HG02870 (cell line): Measurements from ENCODE around the gene ERC2.

Experiments used
- ATAC-seq: cut with Tn5 transposase; IDR thresholded peaks from one replicate; pipeline ENCODE4 v1.9.1; 2021; ENCODE audit warnings: mild to moderate bottlenecking, moderate library complexity; ENCODE audit not compliant: unreplicated experiment

Gene ERC2

GRCh38 chr3:56370991-56371775, 97.1 kb downstream of the ERC2 start:
- no peak for ATAC-seq

GRCh38 chr3:56369914-56370313, 98.4 kb downstream of the ERC2 start:
- ATAC-seq, result no peak

GRCh38 chr3:56368846-56369245, 99.4 kb downstream of the ERC2 start:
- no peak for ATAC-seq

GRCh38 chr3:56366641-56367162, 101.6 kb downstream of the ERC2 start:
- no peak for ATAC-seq

GRCh38 chr3:56365905-56366640, 102.2 kb downstream of the ERC2 start:
- ATAC-seq, result no peak

- ATAC-seq, result no peak
These were observed 103.6 kb downstream of the ERC2 start for GRCh38 chr3:56364665-56365064.

- no peak for ATAC-seq
These were observed 104.5 kb downstream of the ERC2 start for GRCh38 chr3:56363720-56364119.

GRCh38 chr3:56361731-56362130, 106.5 kb downstream of the ERC2 start:
- no peak for ATAC-seq

GRCh38 chr3:56357266-56357665, 111.0 kb downstream of the ERC2 start:
- ATAC-seq, result no peak

GRCh38 chr3:56356808-56357207, 111.5 kb downstream of the ERC2 start:
- no peak for ATAC-seq

GRCh38 chr3:56355570-56356185, 112.6 kb downstream of the ERC2 start:
- no peak for ATAC-seq

GRCh38 chr3:56351537-56351936, 116.7 kb downstream of the ERC2 start:
- no peak for ATAC-seq

- no peak for ATAC-seq
These were observed 120.9 kb downstream of the ERC2 start for GRCh38 chr3:56347219-56347871.

- no peak for ATAC-seq
These were observed 125.8 kb downstream of the ERC2 start for GRCh38 chr3:56342475-56342874.

- no peak for ATAC-seq
These were observed 128.6 kb downstream of the ERC2 start for GRCh38 chr3:56339671-56340070.

GRCh38 chr3:56339244-56339643, 129.0 kb downstream of the ERC2 start:
- no peak for ATAC-seq

- no peak for ATAC-seq
These were observed 132.2 kb downstream of the ERC2 start for GRCh38 chr3:56336023-56336422.

GRCh38 chr3:56324473-56324872, 143.8 kb downstream of the ERC2 start:
- no peak for ATAC-seq

GRCh38 chr3:56323986-56324420, 144.3 kb downstream of the ERC2 start:
- no peak for ATAC-seq

GRCh38 chr3:56322862-56323261, 145.4 kb downstream of the ERC2 start:
- ATAC-seq, result no peak

GRCh38 chr3:56321892-56322291, 146.4 kb downstream of the ERC2 start:
- no peak for ATAC-seq
